ENCODE measurements around the gene FAM219A. TPM values are rescaled to one million over a fixed set of nuclear protein-coding genes. Genes with fewer than 3 reads are reported as not detected.

FAM219A gene
- total RNA-seq, 1 experiment from 2014 or later, result 38.6 TPM

DNA sequence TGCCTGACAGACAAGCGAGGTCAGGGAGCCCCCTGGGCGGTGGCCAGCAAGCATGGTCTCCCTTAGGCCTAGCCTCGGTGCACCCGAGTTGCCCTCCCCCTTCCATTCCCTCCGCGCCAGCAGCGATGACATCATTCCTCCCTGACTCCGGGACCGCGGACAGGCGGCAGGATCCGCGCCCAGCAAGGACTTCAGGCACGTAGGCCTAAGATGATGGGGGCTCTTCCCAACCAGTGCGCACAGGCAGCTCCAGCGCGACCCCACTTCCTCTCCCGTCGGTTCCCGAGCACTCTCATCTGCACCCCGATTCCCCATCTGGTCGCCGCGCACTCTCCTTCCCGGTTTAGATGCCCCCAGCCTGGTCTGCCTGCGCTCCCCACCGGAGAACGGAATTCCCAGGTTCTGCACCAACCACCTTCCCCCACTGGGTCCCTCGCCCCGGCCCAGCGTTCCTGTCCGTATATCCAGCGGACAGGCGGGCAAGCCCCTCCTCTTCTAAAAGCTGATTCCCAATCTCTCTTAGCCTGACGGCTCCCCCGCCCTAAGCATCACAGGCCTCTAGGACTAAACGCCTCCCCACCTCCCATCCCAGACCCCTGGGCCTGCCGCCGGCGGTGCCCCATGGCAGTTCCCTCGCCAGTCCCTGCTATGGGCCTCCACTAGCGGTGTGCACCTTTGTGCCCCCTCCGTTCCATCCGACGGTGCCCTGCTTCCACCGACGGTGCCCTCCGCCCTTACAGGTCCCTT is 931 bp downstream of the FAM219A start:
- in situ Hi-C loops (cut with HindIII; ENCODE audit: low pct_unique_long_range_greater_than_20kb, low sequenced_read_pairs) (no loop called here), intact Hi-C loops (cut with micrococcal nuclease; ENCODE audit: unreplicated experiment) (no loop called here)
- CTCF ChIA-PET, result no interaction called here
- no peaks in the 10 kb centered on the region for H3K27me3 ChIP-seq (ENCODE audit: control insufficient read depth, insufficient read depth, low read length)
- no peak for TF ChIP-seq TCF7L2 (IDR thresholded peaks at IDR 0.05; ENCODE audit: low read depth, low read length)
- peak; percentile 73; the same call in 1 of the 2 replicates for TF ChIP-seq SIN3A (IDR thresholded peaks at IDR 0.05; ENCODE audit: borderline replicate concordance, insufficient read depth, low read depth, low read length)
- TF ChIP-seq, protein P1, sequence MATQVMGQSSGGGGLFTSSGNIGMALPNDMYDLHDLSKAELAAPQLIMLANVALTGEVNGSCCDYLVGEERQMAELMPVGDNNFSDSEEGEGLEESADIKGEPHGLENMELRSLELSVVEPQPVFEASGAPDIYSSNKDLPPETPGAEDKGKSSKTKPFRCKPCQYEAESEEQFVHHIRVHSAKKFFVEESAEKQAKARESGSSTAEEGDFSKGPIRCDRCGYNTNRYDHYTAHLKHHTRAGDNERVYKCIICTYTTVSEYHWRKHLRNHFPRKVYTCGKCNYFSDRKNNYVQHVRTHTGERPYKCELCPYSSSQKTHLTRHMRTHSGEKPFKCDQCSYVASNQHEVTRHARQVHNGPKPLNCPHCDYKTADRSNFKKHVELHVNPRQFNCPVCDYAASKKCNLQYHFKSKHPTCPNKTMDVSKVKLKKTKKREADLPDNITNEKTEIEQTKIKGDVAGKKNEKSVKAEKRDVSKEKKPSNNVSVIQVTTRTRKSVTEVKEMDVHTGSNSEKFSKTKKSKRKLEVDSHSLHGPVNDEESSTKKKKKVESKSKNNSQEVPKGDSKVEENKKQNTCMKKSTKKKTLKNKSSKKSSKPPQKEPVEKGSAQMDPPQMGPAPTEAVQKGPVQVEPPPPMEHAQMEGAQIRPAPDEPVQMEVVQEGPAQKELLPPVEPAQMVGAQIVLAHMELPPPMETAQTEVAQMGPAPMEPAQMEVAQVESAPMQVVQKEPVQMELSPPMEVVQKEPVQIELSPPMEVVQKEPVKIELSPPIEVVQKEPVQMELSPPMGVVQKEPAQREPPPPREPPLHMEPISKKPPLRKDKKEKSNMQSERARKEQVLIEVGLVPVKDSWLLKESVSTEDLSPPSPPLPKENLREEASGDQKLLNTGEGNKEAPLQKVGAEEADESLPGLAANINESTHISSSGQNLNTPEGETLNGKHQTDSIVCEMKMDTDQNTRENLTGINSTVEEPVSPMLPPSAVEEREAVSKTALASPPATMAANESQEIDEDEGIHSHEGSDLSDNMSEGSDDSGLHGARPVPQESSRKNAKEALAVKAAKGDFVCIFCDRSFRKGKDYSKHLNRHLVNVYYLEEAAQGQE (IDR thresholded peaks at IDR 0.05; ENCODE audit: insufficient read depth in 1 of 2, low read depth in 2 of 2, low read length in 1 of 2), result no peak
- BruUV-seq (replicated peaks), result no TSS peak
- POLR2A ChIA-PET, result no interaction called here
- no peak for DNase-seq (ENCODE audit: low read depth, low spot score)
- H3K4me1 ChIP-seq (ENCODE audit: control insufficient read depth, insufficient read depth, low read length), result peaks cover 14% of the 10 kb centered on the region
- peak; percentile 46 for ATAC-seq
- H3K4me3 ChIP-seq (ENCODE audit: low read depth in 2 of 2, low read length in 2 of 2), result peak overlapping the region; percentile 79 to 80
- no peaks in the 10 kb centered on the region for H3K36me3 ChIP-seq (ENCODE audit: control insufficient read depth, insufficient read depth, low read length)
- peak overlapping the region; percentile 72 for H3K27ac ChIP-seq (ENCODE audit: low read length)
- no peaks in the 10 kb centered on the region for H3K9me3 ChIP-seq (ENCODE audit: control insufficient read depth, insufficient read depth, low read depth, low read length)

DNA sequence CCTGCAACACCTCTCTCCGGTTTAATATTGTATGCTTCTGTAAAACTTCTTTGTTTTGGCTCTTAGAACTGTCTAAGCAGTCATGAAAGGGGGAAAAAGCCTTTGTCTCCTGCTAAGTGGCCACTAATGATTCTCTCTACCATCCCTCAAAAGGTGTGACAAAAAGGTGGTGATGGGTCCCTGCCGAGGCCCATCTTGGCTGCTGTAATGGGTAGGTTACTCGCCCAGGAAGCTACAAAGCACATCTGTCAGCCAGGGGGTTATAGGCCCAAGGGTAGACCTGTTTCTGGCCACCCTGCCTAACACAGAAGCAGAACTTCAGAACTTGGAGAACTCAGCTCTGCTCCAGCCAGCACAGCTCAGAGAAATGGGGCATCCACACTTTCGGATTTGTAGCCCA is 1.6 kb downstream of the FAM219A start:
- CTCF ChIA-PET, result interaction anchor here (0.6 to 1.8 kb wide), 3 partner anchors 53 to 299 kb away, joined by 3 to 7 read pairs (median 5); no protein-coding TSS in a partner anchor
- intact Hi-C loops (cut with micrococcal nuclease; ENCODE audit: unreplicated experiment) (no loop called here), in situ Hi-C loops (cut with HindIII; ENCODE audit: low pct_unique_long_range_greater_than_20kb, low sequenced_read_pairs) (no loop called here)
- ATAC-seq (no peak), DNase-seq (ENCODE audit: low read depth, low spot score) (no peak)
- H3K27me3 ChIP-seq (ENCODE audit: control insufficient read depth, insufficient read depth, low read length), result no peaks in the 10 kb centered on the region
- H3K9me3 ChIP-seq (ENCODE audit: control insufficient read depth, insufficient read depth, low read depth, low read length), result no peaks in the 10 kb centered on the region
- peak overlapping the region; percentile 79 to 80 for H3K4me3 ChIP-seq (ENCODE audit: low read depth in 2 of 2, low read length in 2 of 2)
- BruUV-seq (replicated peaks), result TSS peak; percentile 56
- H3K27ac ChIP-seq (ENCODE audit: low read length), result peak overlapping the region; percentile 72
- peaks cover 14% of the 10 kb centered on the region for H3K4me1 ChIP-seq (ENCODE audit: control insufficient read depth, insufficient read depth, low read length)
- POLR2A ChIA-PET, result no interaction called here
- no peaks in the 10 kb centered on the region for H3K36me3 ChIP-seq (ENCODE audit: control insufficient read depth, insufficient read depth, low read length)
- TF ChIP-seq, protein P1 (IDR thresholded peaks at IDR 0.05; ENCODE audit: insufficient read depth in 1 of 2, low read depth in 2 of 2, low read length in 1 of 2), result no peak
- TF ChIP-seq SIN3A (IDR thresholded peaks at IDR 0.05; ENCODE audit: borderline replicate concordance, insufficient read depth, low read depth, low read length) (no peak), POLR2AphosphoS5 (IDR thresholded peaks at IDR 0.05; ENCODE audit: low read depth, low read length) (no peak), TCF7L2 (IDR thresholded peaks at IDR 0.05; ENCODE audit: low read depth, low read length) (no peak)
- TF ChIP-seq, protein P2, sequence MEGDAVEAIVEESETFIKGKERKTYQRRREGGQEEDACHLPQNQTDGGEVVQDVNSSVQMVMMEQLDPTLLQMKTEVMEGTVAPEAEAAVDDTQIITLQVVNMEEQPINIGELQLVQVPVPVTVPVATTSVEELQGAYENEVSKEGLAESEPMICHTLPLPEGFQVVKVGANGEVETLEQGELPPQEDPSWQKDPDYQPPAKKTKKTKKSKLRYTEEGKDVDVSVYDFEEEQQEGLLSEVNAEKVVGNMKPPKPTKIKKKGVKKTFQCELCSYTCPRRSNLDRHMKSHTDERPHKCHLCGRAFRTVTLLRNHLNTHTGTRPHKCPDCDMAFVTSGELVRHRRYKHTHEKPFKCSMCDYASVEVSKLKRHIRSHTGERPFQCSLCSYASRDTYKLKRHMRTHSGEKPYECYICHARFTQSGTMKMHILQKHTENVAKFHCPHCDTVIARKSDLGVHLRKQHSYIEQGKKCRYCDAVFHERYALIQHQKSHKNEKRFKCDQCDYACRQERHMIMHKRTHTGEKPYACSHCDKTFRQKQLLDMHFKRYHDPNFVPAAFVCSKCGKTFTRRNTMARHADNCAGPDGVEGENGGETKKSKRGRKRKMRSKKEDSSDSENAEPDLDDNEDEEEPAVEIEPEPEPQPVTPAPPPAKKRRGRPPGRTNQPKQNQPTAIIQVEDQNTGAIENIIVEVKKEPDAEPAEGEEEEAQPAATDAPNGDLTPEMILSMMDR (IDR thresholded peaks at IDR 0.05), result no peak
